Stimulated activated CD4-positive, alpha-beta T cell treated with anti-CD3 and anti-CD28 coated beads, Interleukin-15, amount 100 ng/mL, for 1 hour (primary cell): Measurements from ENCODE around the gene PODNL1.
"Not testable (repeated sequence)": the region's sequence is repeated elsewhere in the genome, so short reads cannot be mapped to it uniquely, and the experiment has no call there.

Experiments used
- DNase-seq, 2 donors: peaks; one replicate each; pipeline ENCODE4 v3.0.0-alpha.2; 2020; ENCODE audit warnings: low read depth in 1 of 2, low spot score in 1 of 2

The PODNL1 gene

DNA sequence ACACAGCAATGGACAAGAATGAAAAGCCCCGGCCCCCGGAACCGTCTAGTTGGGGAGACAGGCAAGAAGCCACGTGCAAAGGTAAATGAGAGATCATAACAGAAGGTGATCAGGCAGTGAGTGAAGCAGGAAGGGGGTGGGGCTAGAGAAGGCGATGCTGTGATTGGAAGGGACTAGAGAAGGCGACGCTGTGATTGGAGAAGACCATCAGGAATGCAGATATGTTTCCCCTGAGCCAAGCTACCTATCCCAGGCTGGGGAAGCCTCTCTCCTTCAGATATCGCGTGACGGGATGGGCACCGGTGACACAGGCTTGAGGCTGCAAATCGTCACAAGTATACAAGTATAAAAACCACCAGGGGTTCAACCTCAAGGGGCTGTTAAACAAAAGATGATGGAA, 35.9 kb upstream of the PODNL1 start:
- no peak for DNase-seq

DNA sequence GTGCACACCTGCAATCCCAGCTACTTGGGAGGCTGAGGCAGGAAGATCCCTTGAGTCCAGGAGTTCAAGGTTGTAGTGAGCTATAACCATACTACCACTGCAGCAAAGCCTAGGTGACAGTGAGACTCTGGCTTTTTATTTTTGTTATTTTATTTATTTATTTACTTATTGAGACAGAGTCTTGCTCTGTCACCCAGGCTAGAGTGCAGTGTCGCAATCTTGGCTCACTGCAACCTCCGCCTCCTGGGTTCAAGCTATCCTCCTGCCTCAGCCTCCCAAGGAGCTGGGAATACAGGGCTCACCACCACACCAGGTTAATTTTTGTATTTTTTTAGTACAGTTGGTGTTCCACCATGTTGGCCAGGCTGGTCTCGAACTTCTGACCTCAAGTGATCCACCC, 35.3 kb upstream of the PODNL1 start:
- DNase-seq, result not testable (repeated sequence)

DNA sequence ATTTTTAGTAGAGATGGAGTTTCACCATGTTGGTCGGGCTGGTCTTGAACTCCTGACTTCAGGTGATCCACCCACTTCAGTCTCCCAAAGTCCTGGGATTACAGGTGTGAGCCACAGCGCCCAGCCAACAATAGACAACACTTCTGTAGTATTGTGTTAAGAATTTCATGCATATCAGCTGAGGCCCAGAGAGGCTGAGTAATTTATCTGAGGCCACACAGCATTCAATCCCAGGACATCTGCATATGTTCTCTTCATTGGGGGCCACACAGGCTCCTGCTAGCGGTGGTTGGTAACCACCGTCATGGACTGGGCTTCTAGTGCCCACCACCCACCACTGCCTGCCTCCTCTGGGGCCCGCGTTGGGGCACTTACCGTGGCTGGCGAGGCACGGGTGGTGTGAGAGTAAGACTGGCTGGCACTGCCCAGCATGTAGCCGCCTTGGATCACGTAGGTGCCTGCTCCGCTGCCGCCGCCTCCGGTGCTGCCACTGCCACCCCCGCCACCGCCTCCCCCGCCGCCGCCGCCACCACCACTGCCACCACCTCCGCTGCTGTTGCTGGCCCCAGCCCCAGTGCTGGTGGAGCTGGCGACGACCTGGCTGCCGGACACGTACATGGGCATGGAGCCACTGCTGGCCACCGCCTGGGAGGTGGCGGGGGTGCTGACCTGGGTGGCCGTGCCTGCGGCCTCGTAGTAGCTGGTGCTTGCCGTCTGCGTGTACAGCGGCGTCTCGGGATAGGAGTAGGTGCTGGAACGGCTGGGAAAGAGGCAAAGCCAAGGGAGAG, 34.3 kb upstream of the PODNL1 start:
- no peak for DNase-seq

DNA sequence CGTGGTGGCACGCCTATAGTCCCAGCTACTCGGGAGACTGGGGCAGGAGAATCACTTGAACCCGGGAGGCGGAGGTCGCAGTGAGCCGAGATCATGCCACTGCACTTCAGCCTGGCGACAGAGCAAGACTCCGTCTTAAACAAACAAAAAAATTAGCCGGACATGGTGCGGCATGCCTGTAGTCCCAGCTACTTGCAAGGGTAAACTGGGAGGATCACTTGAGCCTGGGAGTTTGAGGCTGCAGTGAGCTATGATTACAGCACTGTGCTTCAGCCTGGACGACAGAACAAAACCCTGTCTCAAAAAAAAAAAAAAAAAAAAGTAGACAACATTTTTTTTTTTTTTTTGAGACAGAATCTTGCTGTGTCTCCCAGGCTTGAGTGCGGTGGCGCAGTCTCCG, 33.7 kb upstream of the PODNL1 start:
- not testable (repeated sequence) for DNase-seq

DNA sequence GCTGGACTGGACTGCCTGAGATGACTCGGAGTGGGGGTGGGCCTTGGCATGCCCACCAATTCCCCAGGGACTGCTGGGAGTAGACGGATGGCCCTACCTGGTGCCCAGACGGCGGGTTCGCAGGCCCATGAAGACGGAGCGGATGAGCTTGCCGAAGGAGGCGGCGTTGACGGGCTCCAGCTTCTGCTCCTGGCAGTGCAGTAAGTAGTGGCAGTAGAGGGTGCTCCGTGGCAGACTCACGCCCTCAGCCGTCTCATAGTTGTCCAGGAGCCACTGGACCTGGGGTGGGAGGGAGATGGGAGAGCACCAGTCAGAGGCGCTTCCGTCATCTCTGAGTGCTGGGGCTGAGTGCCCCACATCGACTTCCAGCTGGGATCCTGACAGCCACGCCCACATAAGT, 31.7 kb upstream of the PODNL1 start:
- no peak for DNase-seq

DNA sequence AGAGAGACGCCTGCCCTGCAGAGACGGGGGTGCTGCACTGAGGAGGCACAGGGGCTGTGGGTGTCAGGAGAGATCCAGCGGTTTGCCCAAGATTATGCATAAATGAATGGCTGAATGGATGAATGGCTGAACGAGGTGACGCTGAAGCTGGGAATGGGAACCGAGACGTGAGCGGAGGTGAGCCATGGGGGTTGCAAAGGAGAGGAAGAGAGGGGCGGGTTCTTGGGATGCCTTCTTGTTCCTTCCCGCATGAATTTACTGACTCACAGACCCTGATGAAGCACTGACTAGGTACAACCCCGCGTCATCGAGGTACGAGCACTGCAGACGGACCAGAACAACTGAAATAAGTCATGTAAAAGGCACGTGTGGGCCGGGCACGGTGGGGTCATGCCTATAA, 30.8 kb upstream of the PODNL1 start:
- no peak for DNase-seq

DNA sequence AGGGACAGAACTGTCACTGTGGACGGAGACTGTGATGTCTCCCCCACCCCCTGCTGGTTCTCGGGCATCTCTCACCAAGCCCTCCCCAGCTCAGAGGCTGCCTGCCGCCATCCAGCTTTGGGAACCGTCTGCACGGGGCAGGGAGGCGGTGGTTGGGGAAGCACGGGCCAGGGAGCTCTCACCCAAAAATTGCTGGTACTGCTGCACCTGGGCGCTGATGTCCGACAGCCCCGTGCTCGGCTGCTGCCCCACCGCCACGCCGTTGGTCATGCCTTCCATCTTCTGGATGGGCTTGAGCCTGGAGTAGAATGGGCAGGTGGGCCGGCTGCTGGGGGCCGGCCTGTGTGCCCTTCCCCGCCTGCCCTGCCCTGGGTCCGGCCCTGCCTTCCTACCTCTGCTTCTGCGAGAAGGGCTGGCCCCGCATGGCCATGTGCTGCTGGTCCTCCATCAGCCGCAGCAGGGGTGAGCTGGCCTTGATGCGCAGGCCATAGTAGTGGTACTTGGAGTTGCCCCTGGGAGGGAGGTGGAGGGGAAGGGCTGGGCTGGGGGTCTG, 30.2 kb upstream of the PODNL1 start:
- no peak for DNase-seq

DNA sequence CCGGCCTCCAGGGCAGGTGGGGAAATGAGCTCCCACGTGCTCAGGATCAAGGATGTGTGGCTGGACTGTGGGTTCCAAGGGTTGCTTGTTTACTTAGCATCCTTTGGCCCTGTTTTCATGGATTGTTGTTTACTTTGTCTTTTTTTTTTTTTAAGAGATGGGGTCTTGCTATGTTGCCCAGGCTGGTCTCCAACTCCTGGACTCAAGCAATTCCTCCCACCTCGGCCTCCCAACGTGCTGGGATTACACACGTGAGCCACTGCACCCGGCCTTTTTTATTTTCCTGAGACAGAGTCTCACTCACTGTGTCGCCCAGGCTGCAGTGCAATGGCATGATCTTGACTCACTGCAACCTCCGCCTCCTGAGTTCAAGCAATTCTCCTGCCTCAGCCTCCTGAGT, 29.0 kb upstream of the PODNL1 start:
- DNase-seq, result not testable (repeated sequence)

DNA sequence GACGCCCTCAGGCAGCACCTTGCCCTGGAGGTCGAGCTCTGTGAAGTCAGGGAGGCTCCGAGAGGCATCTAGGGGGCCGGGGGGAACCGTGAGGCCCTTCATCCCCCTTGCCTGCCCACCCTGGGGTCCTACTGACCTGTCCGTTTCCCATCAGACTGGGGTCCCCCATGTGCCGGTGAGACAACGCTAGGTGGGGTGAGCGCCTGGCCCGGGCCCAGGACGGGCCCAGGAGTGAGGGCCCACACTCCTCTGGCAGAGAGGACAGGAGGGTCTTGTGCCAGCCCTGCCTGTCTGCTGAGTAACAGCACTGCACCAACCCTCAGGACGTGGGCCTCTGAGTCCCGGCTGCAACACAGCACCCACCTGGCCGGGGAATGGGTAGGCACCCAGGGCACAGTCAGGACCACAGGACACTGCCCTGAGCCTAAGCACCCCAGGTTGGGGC, 28.5 kb upstream of the PODNL1 start:
- no peak for DNase-seq

DNA sequence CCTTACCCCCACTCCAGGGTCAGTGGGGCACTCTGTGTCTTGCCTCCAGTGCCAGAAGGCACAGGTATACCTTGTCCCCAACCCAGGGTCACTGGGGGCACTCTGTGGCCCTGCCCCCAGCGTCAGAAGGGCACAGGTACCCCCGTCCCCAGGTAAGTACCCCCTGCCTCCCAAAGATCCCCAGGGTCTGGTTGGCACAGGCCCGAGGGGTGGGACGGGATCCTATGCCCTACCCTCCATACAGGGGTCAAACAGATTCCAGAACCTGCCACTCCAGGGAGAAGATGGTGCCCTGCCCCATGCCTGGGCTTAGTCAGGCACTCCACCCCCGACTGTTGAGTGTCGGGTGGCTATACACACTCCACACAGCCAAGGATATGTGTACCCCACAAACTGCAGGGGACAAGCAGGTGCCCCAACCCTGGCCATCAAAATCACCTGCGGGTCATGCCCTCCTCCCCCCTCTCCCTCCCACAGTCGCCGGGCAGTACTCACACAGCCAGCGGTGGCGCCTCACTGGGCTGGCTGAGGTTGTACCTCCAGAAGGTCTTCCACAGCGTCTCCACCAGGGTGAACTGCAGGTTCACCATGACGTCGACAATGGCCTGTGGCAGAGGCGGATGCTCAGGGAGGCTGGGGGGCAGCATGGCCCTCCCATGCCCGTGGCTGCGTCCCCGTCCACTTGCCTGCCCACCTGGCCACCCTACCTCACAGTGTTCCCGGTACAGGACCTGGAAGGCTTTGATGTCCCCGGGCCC, 27.9 kb upstream of the PODNL1 start:
- no peak for DNase-seq

DNA sequence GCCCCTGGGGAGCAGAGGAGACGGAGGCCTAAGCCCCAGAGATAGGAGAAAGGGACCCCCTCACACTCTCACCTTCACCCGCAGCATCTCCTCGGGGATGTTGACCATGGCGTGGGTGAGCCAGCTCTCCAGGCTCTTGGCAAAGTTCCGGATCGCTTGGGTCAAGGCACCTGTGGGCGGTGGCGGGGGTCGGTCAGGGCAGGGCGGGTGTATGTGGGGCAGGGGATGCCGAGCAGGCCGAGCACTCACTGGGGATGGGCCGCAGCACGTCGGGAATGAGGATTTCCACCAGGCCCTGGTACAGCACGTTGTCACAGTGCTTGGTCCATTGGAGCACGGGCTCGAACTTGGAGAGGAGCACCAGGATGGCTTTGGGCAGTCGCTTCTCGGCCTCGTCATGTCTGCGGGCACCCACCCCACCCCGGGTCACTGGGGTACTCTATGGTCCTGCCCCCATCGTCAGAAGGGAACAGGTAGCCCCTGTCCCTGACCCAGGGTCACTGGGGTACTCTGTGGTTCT, 27.2 kb upstream of the PODNL1 start:
- DNase-seq, result no peak

DNA sequence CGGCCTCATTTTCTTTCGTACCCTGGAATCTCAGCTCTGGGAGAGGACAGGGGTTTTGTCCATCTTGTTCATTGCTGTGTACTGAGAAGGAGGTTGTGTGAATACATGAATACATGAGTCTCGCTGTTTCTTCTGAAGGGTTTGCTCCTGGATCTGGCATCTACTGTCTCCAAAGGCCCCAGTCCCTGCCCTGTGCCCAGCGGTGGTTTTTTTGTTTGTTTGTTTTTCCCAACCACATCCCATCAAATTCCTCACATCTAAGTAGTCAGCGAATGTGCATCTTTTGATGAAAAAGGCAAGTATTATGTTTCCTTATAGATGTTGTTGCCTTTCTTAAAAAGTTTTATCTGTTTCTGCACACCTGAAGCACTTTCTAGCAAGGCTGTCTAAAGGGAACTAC, 26.6 kb upstream of the PODNL1 start:
- no peak for DNase-seq

DNA sequence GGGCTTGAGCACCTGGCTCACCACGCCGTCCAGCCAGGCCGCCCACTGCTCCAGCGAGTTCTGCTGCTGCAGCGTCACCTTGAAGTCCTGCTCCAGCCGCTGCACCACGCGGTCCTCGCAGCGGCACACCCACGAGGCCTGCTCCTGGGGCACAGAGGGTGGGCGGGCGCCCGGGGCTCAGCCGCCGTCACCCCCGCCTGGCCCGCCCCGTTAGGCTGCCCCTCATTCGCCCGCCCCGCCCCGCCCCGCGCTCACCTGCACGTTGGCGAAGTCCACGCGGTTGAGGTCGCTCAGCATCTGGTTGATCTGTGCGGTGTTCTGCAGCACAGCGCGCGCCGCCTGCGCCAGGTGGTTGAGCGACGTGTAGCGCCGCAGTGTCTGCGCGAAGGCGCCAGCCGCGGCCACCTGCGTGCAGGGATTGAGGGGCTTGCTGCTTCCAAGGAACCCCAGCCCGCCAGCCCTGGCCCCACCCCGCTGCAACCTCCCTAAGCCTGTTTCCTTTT, 25.4 kb upstream of the PODNL1 start:
- no peak for DNase-seq

DNA sequence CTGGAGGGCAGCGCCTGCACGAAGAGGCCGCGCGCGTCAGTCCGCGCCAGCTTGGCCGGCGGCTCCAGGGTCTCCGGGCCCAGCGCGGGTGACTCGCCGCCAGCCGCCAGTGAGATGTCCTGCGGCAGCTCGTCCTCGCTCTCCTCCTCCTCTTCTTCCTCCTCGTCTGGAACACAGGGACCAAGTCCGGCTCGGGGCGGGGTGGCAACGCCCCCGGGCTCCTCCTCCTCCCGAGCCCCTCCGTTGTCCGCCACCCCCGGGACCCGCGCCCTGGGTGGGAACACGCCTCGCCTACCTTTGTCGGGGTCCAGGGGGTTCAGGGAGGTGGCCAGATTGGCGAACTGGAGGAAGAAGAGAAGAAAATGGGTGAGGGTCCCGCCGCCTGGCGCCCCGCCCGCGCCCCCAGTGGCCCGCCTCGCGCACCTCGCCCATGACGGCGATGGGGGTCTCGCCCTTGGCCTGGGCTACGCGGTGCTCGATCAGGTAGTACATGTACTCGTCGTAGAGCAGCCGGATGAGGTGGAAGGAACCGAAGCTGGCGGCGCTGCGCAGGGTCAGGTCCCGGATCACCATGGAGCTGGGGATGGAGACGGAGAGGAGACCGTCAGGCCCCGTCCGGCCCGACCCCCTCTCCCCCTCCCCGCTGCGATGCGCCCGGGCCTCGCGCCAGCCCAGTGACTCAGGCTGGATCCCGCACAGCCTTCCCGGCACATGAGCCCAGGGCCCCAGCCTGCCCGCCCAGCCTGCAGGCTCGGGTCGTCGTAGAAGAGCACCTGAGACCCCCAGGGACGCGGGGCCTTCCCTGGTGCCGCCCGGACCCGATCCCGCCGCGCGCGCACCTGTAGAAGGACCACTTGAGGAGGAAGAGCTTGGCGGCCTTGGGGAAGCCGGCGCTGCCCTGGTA, 24.7 kb upstream of the PODNL1 start:
- no peak for DNase-seq

DNA sequence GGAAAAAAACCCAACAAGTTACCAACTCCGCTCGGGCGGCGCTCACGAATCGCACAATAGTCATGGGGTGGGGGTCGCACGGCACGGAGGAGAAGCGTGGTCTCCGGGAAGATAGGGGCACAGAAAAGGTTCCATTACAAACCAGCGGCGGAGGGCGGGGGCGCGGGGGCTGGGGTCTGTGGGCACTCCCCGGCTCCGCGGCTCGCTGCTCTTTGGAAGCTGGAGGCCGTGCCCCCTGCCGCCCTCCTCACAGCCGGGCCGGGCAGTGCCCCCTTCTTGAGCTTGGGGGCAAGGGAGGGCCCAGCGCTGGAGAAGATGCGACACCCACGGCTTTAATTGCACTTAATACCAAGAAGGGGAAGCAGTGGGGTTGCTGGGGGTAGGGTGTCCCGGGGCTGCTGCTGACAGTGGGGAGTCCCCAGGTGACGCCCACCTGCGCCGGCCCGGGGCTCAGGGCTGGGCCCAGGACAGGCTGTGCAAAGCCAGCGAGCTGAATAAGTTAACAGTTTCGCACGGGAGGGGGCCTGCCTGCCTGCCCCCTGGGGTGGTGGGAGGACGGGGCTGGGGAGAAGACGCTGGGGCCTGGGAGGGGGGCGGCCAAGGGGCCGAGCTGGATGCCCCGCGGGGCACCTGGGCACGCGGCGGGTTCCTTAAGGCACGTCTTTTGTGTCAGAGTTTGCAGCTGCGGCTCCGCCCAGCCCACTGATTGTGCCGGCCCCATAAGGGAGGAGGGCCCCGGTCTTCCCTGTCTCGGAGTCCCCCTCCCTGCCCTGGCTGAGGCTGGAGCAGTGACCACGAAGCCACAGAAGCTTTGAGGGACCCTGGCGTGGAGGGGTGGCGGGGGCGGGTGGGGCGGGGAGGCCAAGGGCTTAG, 23.8 kb upstream of the PODNL1 start:
- no peak for DNase-seq

DNA sequence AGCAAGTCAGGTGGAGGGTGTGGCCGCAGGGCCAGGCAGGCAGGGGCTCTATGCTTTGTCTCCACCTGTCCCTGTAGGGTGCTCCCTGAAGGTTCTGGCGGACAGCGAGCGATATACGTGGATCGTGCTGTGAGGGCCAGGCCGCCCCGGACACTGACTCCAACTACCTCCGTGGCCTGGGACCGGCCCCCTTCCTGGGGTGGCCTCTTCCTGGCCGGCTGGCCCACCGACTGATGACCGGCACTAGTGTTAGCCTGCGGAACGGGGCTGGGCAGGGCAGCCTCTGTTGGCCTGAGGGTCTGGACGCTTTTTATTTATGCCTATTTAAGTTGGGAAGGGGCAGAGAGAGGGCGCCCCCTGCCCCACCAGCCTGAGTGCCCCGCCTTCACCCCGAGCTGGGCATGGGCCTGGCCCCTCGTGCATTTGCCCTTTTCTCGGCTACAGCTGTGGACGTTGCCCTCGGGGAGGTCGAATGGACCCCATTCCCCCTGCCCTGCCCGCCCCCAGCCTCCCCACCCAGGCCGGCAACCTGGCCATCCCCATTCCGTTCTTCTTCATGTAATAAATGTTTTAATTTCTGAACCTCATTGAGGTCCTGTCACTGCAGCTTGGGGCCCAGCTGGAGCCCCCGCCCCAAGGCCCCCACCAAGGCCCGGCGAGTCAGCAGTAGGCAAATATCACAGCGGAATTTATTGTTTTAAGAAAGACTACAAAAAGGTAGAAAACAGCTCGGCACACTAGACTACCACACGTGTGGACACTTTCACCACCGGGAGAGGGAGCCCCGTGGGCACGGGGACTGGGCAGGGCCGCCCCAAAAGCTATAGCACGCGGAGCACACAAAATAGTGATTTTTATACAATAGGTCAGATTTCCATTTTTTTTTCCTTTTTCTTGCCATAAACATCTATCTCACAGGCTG, 22.9 kb upstream of the PODNL1 start:
- no peak for DNase-seq

DNA sequence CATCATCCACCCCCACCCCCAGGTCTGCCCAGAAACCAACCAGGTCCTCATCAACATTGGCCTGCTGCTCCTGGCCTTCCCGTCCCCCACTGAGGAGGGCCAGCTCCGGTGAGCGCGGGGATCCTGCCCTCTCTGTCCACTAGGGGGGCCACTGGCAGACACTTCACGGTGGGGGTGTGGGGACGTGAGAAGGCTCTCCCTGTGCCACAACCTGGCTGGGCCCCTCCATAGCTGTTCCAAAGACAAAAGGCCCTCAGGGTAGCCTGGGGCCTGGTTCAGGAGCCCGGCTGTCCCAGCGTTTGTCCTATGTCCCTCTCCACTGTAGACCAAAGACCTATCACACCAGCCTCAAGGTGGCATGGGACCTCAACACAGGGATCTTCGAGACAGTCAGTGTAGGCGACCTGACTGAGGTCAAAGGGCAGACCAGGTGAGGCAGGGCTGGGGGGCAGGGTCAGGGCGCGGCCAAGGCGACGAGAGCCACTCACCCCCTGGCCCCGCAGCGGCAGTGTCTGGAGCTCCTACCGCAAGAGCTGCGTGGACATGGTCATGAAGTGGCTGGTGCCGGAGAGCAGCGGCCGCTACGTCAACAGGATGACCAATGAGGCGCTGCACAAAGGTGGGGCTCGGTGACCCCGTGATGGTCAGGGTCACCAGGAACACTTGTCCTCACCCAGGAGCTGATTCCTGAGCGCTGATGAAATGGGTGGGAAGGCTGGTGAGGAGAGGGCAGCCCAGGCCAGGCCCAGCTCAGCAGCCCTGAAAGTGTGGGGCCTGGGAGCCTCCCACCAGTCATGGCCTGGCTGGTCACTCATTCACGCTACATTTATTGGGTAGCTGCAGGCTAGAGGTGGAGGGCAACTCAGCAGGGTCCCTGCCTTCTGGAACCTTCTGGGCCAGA, 22.0 kb upstream of the PODNL1 start:
- no peak for DNase-seq
